Activated T-helper 17 cell treated with anti-CD3 and anti-CD28 coated beads, Interleukin-2, amount 50 U/mL, for 72 hours (primary cell): ENCODE results near the gene PIK3CA. TPM values are rescaled to one million over a fixed set of nuclear protein-coding genes. Genes with fewer than 3 reads are reported as not detected.
"Not testable (repeated sequence)": the region's sequence is repeated elsewhere in the genome, so short reads cannot be mapped to it uniquely, and the experiment has no call there.

Experiments
- ATAC-seq: fragments of 150-1000 bp; cut with Tn5 transposase; replicated peaks from 2 replicates; pipeline ENCODE4 v1.10.0; 2021; ENCODE audit warnings: mild to moderate bottlenecking, moderate library complexity
- H3K27ac Mint-ChIP-seq: one replicate; pipeline ENCODE4 v1.8.0; 2022; ENCODE audit warnings: mixed read lengths
- H3K27me3 Mint-ChIP-seq: one replicate; pipeline ENCODE4 v1.8.0; 2022; ENCODE audit warnings: mixed read lengths
- H3K36me3 Mint-ChIP-seq: one replicate; pipeline ENCODE4 v1.8.0; 2022; ENCODE audit warnings: low read depth, mild to moderate bottlenecking, mixed read lengths
- H3K4me1 Mint-ChIP-seq: one replicate; pipeline ENCODE4 v1.8.0; 2022; ENCODE audit warnings: mixed read lengths
- H3K4me3 Mint-ChIP-seq: one replicate; pipeline ENCODE4 v1.8.0; 2022; ENCODE audit warnings: mild to moderate bottlenecking, mixed read lengths
- H3K9me3 Mint-ChIP-seq: one replicate; pipeline ENCODE4 v1.8.0; 2022; ENCODE audit warnings: mixed read lengths
- total RNA-seq, 2 donors: library from RNA; stranded (reverse); gene quantifications; one replicate each; pipeline ENCODE4 v1.2.3, GENCODE V29; 2022

The PIK3CA gene
- total RNA-seq, 2 donors from 2014 or later, result 11.9 to 17.8 TPM

DNA sequence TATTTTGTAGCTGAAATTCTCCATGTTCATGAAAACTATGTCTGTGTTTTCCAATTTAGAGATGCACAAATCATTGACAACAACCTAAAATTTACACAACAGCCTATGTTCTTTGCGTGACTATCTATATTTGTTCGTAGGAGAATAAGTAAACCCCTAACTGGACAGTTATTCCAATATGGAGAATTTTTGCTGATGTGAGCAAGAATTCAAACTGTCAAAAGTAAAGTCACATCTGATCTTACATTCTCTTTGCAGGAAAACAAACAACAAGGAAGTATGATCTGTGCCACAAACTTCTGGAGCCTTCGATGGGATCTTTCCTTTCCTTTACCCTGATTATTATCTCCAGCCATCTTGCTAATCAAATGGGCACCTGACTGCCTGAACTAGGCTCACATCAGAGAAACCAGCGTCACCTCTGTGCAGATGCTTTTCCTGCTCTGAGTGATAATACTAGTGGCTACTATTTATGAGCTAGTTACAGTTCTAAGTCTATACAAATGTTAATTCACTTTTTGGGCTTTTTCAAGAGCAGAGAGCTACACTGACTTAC is 121.1 kb downstream of the PIK3CA start:
- Mint-ChIP-seq H3K27me3 (peaks cover 5% of the 10 kb centered on the region), H3K4me1 (no peaks in the 10 kb centered on the region), H3K36me3 (no peaks in the 10 kb centered on the region), H3K27ac (no peak overlapping the region), H3K9me3 (no peaks in the 10 kb centered on the region), H3K4me3 (no peak overlapping the region)
- no peak for ATAC-seq

DNA sequence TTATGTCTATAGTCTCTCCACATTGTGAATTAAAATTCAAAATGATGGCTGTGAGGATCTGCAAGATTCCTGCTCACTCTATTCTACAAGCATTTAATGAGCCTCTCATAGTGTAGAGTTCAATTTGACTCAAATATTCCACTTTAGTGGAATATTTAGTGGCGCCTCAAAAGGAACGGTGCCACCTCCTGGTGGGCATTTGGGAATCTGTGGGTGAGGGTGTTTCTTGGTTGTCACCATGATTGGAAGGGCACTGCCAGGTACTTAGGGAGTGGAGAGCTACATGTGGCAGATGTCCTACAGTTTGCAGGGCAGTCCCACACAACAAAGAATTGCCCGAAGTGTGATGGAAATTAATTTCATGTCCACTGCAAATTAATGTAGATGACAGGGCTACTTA is 124.2 kb downstream of the PIK3CA start:
- H3K27me3 Mint-ChIP-seq, result peaks cover 15% of the 10 kb centered on the region
- H3K36me3 Mint-ChIP-seq, result no peaks in the 10 kb centered on the region
- no peaks in the 10 kb centered on the region for H3K9me3 Mint-ChIP-seq
- no peak for ATAC-seq
- H3K4me1 Mint-ChIP-seq, result no peaks in the 10 kb centered on the region
- H3K27ac Mint-ChIP-seq, result no peak overlapping the region
- H3K4me3 Mint-ChIP-seq, result no peak overlapping the region

DNA sequence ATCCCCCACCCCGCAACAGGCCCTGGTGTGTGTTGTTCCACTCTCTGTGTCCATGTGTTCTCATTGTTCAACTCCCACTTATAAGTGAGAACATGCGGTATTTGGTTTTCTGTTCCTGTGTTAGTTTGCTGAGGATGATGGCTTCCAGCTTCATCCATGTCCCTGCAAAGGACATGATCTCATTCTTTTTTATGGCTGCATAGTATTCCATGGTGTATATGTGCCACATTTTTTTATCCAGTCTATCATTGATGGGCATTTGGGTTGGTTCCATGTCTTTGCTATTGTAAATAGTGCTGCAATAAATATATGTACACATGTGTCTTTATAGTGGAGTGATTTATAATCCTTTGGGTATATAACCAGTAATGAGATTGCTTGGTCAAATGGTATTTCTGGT is 126.3 kb downstream of the PIK3CA start:
- not testable (repeated sequence) for H3K4me1 Mint-ChIP-seq, H3K9me3 Mint-ChIP-seq, H3K27ac Mint-ChIP-seq, H3K4me3 Mint-ChIP-seq, ATAC-seq, H3K36me3 Mint-ChIP-seq
- H3K27me3 Mint-ChIP-seq, result peaks cover 14% of the 10 kb centered on the region

DNA sequence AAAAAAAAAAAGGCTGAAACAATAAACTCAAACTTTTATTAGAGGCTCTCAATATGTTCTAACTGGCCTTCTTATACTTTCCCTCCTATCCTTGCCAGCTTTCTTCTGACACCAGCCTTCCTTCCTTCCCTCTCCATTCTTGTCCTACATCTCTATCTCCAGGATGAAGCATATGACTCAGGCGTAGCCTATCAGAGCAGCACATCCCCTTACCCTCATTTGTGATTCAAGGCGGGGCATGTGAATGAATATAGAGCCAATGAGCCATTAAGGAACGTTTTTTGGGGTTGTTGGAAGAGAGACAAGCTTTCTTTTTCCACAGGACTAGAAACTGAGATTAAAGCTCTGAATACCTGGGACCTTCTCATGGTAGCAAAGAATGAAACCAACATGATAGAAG is 127.8 kb downstream of the PIK3CA start:
- Mint-ChIP-seq H3K36me3 (no peaks in the 10 kb centered on the region), H3K4me1 (no peaks in the 10 kb centered on the region), H3K27me3 (peaks cover 15% of the 10 kb centered on the region), H3K27ac (no peak overlapping the region), H3K9me3 (no peaks in the 10 kb centered on the region), H3K4me3 (no peak overlapping the region)
- ATAC-seq, result no peak

DNA sequence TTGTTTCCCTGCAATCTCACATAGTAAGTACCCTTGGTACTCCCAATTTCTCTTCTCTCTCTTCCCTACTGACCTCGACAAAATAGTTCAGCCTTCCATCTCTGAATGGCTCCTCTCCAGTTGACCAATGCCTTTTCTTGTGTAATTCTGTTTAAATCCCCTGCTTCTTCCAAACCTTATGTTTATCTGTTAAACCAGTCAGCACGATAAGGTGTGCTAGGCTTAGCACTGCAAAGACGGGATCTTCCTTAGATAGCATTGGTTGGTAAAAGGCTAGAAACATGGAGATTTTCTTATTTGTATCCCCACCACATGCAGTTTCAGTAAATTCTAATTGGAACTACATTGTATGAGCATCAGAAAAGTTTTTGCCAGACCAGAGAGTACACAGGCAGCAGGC is 128.6 kb downstream of the PIK3CA start:
- Mint-ChIP-seq H3K27ac (no peak overlapping the region), H3K4me1 (no peaks in the 10 kb centered on the region), H3K4me3 (no peak overlapping the region), H3K36me3 (no peaks in the 10 kb centered on the region), H3K9me3 (no peaks in the 10 kb centered on the region), H3K27me3 (peaks cover 15% of the 10 kb centered on the region)
- no peak for ATAC-seq

DNA sequence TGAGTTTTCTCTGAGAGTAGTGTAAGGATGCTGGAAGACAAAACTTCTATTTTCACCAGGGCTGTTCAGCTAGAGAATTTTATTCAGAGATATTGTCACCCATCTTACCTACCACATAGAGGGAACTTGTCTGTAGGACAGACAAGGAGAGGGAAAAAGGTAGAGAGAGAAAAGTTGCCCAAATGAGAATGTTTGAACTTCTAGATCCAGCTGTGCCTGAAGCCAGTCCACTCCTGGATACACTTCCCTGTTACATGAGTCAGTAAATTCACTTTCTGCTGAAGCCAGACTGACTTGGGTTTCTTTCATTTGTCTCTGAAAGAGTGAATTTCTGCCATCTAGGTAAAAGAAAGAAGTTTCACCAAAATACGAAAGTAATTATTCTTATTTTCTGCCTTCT is 130.0 kb downstream of the PIK3CA start:
- H3K4me3 Mint-ChIP-seq, result no peak overlapping the region
- no peaks in the 10 kb centered on the region for H3K4me1 Mint-ChIP-seq
- H3K9me3 Mint-ChIP-seq, result no peaks in the 10 kb centered on the region
- no peak for ATAC-seq
- peaks cover 24% of the 10 kb centered on the region for H3K27me3 Mint-ChIP-seq
- H3K36me3 Mint-ChIP-seq, result no peaks in the 10 kb centered on the region
- no peak overlapping the region for H3K27ac Mint-ChIP-seq

DNA sequence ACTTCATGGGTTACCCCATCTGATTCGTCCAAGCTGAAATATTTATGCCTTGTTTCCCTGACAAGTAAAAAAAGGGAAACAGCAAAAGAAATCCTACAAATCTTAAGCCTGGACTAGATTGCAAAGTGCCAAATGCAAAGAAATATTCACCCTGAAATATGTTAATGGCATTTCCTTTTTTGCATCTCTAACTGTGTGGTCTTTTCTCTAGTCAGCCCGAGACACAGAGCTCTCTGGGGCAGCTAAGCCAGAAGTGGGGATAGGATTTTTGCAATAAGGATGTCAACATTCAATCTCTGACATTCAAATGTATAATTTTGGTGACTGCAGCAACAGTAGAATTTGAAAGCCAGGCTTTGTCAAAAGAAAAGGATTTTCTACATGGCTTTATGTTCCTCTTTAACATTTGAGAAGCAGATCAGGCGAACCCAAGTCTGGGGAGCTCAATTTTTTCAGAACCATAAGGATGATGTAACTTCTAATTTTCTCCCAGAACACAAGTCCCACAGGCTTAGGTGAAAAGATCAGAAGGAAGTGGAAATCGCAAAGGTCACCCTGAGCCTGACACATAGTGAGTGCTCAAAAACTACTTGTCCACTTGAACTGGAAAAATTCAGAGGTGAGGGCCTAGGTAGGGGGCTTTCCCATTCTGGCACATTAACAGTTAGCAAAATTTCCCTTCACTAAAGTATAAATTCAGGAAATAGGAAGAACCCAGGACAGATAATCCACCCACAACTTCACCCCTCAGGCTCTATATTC is 131.0 kb downstream of the PIK3CA start:
- no peaks in the 10 kb centered on the region for H3K9me3 Mint-ChIP-seq
- H3K4me3 Mint-ChIP-seq, result no peak overlapping the region
- H3K27me3 Mint-ChIP-seq, result peaks cover 24% of the 10 kb centered on the region
- H3K27ac Mint-ChIP-seq, result no peak overlapping the region
- H3K36me3 Mint-ChIP-seq, result no peaks in the 10 kb centered on the region
- no peaks in the 10 kb centered on the region for H3K4me1 Mint-ChIP-seq
- ATAC-seq, result no peak

DNA sequence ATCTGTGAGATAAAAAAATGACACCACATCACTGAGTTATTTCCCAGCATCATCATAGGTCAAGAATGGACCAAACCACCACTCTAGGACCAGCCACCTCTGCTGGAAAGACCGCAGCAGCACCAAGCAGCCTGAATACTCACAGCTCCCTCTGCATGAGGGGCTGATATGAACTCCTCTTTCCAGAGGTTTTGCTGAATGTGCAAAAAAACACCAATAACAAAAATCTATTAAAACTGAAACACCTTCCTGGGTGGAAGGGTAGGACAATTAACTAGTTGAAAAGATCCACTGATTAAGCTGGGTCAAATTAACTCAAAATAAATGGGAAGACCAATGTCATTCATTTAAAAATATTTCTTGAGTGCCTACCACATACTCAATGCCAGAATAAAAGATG is 131.7 kb downstream of the PIK3CA start:
- Mint-ChIP-seq H3K4me1 (no peaks in the 10 kb centered on the region), H3K9me3 (no peaks in the 10 kb centered on the region), H3K4me3 (no peak overlapping the region), H3K27ac (no peak overlapping the region), H3K36me3 (no peaks in the 10 kb centered on the region), H3K27me3 (peaks cover 24% of the 10 kb centered on the region)
- ATAC-seq, result no peak

DNA sequence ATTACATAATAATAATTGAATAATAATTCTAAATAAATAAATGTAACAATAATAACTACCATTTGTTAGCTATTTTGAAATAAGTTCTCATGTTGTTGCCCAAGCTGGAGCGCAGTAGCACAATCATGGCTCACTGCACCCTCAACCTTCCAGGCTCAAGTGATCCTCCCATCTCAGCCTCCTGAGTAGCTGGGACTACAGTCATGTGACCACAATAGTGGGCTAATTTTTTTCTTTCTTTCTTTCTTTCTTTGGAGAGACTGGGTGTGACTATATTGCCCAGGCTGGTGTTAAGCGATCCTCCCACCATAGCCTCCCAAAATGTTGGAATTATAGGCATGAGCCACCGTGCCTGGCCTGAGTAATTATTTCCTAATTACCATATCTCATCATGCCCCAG is 133.7 kb downstream of the PIK3CA start:
- Mint-ChIP-seq H3K27ac (no peak overlapping the region), H3K4me1 (no peaks in the 10 kb centered on the region), H3K27me3 (peaks cover 15% of the 10 kb centered on the region), H3K9me3 (no peaks in the 10 kb centered on the region), H3K4me3 (no peak overlapping the region), H3K36me3 (no peaks in the 10 kb centered on the region)
- ATAC-seq, result no peak

DNA sequence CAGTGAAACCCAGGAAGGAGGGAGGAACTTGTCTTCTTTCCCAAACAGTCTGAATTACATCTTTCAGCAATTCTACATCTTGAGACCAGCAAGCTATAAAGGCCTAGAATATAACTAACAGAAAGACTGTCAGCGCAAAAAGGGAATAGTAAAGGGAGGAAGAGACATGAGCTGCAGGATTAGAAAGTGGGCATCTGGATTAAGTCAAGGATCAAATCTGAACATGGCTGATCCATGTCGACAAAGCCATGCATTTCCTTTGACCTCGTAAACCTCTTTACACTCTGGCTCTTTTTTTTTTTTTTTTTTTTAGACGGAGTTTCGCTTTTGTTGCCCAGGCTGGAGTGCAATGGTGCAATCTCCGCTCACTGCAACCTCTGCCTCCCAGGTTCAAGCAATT is 138.2 kb downstream of the PIK3CA start:
- Mint-ChIP-seq H3K4me3 (no peak overlapping the region), H3K4me1 (no peaks in the 10 kb centered on the region), H3K27ac (no peak overlapping the region), H3K36me3 (no peaks in the 10 kb centered on the region), H3K9me3 (no peaks in the 10 kb centered on the region), H3K27me3 (peaks cover 9% of the 10 kb centered on the region)
- no peak for ATAC-seq

DNA sequence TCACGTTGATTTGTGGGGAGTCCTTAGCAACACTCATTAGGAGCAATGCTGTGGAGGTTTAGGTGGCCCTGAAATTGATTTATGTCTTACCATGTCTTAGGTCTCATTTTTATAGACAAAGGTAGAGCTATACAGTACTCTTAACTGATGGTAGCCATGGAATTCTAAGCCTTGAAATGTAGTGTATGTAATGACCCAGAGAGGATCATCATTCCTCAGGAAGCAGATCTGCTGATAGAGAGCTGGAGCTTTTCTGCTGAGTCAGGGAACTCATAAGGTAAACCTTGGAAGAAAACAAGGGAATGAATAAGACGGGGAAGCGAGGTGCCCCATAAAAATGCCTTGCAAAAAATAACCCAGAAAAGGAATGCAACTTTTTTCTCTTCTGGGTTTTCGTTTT is 140.7 kb downstream of the PIK3CA start:
- Mint-ChIP-seq H3K4me3 (no peak overlapping the region), H3K36me3 (no peaks in the 10 kb centered on the region), H3K27ac (no peak overlapping the region), H3K27me3 (peaks cover 4% of the 10 kb centered on the region), H3K4me1 (no peaks in the 10 kb centered on the region), H3K9me3 (no peaks in the 10 kb centered on the region)
- no peak for ATAC-seq

DNA sequence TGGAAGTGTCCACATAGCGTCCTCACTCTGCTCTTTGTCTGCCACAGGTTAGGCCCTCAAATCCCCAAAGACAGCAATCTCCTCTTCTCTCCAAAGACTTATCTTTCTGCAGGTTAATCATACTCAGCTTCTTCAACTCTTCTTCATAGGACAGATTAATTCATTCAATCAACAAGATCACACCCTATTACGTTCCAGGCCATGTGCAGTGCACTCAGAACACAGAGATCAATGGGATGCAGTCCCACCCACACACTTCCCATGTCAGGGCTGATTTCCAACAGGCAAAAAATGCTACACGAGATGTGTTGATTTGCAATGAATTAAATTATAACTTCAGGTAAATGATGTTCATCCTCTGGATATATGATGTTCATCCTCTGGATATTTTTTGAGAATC is 141.1 kb downstream of the PIK3CA start:
- no peak for ATAC-seq
- no peaks in the 10 kb centered on the region for H3K9me3 Mint-ChIP-seq
- no peaks in the 10 kb centered on the region for H3K36me3 Mint-ChIP-seq
- no peak overlapping the region for H3K4me3 Mint-ChIP-seq
- H3K27ac Mint-ChIP-seq, result no peak overlapping the region
- H3K27me3 Mint-ChIP-seq, result peaks cover 4% of the 10 kb centered on the region
- no peaks in the 10 kb centered on the region for H3K4me1 Mint-ChIP-seq

Other genes starting within 250 kb of the PIK3CA start
- 10 to 100 TPM; 20.4 to 25.3 TPM for gene ZMAT3, start 76.5 kb upstream of the PIK3CA start, total RNA-seq
- under 1 TPM; 0.40 to 0.69 TPM for gene KCNMB3, start 102.8 kb downstream of the PIK3CA start, total RNA-seq
- gene ZNF639, start 174.7 kb downstream of the PIK3CA start, total RNA-seq, result 10 to 100 TPM; 16.6 to 35.3 TPM
- gene MFN1, start 199.4 kb downstream of the PIK3CA start, total RNA-seq, result 10 to 100 TPM; 29.8 to 33.5 TPM